Right renal cortex interstitium (tissue), 3 donors: ENCODE results near the gene POLR3E. TPM values are rescaled to one million over a fixed set of nuclear protein-coding genes. Genes with fewer than 3 reads are reported as not detected.
A peak's percentile ranks its signal among the peaks of the same experiment; 100 is the strongest.

Experiments used
- DNase-seq, 3 donors: peaks; one replicate each; pipeline ENCODE4 v3.0.0-alpha.2; 2013; ENCODE audit warnings: low read depth in 3 of 3, low spot score in 2 of 3
- polyA plus RNA-seq, 3 donors: library from polyadenylated mRNA; unstranded; fragments of 120-200 nt; gene quantifications; one replicate each; pipeline ENCODE4 v1.2.1, GENCODE V29; 2013; ENCODE audit not compliant: insufficient read length in 3 of 3

Gene POLR3E
- polyA plus RNA-seq, 3 donors: 46.0 to 50.5 (median 49.9) TPM

DNA sequence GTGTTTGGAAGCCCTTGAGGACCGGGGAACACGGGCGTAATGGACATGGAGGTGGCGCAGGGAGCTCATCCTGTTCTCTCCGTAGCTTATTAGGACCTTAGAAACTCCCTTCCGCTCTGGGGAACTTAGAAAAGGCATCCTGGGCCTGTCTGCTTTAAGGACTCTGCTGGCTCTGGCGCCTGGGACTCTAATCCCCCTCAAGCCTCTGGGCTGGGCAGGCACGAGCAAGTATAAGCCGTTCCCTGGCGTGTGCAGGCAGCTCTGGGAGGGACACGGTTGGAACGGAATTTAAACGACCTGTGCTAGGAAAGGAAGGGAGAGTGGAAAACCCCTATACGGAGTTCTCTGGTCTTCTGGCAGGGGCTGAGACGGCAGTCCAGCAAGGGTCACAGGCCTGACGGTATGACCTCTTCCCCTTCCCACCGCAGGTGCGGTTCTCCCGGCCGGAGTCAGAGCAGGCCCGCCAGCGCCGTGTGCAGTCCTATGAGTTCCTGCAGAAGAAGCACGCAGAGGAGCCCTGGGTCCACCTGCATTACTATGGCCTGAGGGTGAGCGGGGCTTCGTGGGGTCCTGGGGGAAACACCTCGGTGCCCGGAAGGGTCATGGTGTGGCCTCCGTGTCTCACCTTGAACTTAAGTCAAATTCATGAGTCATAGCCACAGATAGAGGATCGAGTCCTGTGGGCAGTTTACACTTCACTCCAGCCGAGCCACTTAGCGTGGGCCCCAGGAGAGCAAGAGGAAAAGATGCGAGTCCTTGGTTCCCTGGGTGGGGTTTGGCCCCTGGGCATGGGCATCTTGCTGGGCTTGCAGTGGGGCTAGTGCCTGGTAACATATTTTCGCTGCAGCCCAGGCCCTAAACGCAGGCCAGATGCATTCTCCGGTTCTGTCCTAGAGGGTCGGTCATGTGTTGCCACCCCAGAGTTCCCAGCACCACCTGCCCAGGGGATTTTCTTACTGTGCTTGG, 17.7 kb downstream of the POLR3E start:
- no peak for DNase-seq

GRCh38 chr16:22315979-22316378, 18.8 kb downstream of the POLR3E start:
- no peak for DNase-seq

DNA sequence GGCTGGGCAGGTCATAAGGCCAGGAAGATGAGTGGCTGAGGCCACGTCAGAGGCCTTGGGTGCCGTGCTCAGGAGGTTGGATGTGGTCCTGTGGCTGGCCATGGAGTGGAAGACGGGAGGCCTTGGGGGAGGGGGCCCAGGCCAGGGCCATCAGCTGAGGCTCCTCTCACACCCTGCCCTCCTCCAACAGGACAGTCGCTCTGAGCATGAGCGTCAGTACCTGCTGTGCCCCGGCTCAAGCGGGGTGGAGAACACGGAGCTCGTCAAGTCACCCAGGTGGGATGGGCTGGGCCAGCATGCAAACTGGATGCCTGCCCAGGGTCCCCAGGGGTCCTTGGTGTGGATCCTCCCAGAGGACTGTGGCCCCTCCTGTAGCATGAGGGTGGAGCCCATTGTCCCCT, 19.2 kb downstream of the POLR3E start:
- DNase-seq: no peak

DNA sequence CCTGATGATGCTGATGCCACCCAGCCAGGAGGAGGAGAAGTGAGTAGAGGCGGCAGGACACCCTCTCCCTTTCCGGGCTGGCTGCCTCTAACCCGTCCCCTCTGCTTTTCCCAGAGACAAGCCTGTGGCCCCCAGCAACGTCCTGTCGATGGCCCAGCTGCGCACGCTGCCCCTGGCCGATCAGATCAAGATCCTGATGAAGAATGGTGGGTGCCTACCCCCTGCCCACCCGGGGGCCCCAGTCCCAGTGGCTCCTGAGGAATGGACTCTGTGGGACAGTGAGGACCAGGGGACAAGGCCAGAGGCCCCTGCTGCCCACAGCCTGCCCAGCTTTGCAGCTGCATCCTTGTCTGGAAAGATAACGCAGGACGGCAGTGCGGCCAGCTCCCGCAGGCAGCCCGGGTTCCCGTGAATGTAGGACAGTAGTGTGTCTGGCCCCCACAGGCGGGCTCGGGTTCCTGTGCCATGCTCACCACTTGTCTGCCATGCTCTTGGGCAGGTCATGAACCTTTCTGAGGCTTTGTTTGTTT, 19.9 kb downstream of the POLR3E start:
- DNase-seq: no peak

DNA sequence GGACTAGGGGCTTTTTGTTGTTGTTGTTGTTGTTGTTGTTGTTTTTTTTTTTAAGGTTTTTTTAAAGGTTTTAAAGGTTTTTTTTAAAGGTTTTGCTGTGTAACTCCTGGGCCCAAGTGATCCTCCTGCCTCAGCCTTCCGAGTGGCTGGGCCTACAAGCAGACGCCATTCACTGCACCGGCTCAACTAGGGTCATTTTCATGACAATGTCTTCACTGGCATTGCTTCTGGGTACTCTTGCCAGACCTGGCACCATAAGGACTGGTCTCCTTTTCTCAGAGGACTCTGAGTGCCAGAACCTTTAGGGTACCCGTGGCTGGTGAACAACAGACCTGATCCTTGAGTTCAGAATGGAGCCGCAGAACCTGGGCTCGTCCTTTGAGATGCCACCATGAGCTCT, 20.4 kb downstream of the POLR3E start:
- no peak for DNase-seq

GRCh38 chr16:22318690-22319358, 21.6 kb downstream of the POLR3E start:
- DNase-seq: no peak

DNA sequence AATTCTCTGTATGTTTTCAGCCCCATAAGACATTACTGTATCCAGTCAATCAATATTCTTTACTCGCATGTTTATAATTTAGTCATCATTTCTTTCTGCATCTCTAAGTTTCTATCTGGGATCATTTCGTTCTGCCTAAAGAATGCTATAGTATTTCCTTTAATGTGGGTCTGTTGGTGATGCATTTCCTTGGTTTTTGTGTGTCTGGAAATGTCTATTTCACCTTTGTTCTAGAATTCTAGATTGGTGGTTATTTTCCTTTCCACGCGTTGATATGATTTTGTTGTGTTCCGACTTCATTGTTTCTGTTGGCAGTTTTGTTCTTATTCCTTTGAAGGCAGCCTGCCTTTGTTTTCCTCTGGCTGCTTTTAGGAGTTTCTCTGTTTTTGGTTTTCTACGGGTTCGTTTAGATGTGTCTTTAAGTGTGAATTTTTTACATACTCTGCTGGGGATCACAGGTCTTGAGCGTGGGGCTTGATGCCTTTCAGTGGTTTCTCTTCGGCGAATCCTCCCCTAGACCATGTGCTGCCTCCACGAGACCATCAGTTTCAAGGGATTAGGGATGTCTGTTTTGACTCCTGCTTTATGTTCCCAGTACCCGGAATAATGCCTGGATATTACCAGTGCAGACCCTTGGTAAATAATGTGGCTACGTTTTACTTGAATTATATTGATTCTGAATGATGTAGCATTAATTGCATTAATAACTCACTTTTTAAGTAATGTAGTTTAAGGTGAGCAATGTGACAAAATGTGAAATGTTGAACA, 23.5 kb downstream of the POLR3E start:
- no peak for DNase-seq

DNA sequence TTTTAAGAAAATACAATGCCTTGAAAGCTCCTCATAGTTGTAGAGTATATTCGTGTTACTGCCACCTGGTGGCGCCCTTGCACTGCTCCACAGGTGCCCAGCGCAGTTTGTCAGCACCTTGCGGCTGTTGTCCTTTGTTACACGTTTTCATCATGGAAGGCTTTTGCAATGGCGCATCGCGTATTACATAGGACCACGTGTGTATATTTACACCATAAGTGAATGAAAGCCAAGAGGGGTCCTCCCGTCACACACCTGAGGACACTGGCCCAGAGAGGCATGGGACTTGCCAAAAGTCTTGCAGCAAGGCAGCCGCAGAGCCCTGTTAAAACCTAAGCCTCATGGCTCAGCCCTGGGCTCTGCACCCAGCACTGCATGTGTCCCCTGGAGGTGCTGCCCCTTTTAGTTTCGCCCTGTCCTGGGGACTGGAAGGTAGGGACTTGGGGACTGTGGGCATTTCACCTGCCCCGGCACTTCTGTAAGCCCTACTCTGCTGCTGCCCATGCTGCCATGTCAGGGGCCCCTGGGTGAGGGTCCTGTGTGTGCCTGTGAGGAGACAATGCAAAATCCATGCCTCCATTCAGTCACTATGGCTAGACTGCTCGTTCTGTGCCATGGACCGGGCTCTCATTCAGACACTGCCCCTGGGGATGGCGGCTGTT, 24.3 kb downstream of the POLR3E start:
- DNase-seq: peak; percentile 8 to 50 (median 42)

DNA sequence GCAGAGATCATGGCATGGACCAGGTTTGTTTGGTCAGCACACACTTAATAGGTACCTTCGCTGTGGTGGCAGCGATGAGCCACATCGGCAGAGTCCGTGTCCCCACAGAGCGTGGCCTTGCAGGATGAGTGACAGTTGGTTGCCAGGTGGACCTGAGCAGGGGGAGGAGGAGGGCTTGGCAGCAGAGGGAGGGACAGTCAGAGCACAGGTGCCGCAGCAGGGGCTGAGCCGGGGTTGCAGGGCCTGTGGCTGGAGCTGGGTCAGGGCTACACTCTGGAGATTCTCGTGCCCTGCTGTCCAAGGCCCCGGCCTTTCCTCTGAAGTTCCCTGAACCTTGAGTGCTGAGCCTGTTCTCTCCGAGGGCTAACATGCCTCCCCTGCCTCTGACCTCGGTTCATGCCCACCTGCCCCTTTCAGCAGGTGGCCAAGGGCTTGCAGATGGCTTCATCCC, 24.8 kb downstream of the POLR3E start:
- DNase-seq: no peak

GRCh38 chr16:22322741-22323140, 25.5 kb downstream of the POLR3E start:
- no peak for DNase-seq

DNA sequence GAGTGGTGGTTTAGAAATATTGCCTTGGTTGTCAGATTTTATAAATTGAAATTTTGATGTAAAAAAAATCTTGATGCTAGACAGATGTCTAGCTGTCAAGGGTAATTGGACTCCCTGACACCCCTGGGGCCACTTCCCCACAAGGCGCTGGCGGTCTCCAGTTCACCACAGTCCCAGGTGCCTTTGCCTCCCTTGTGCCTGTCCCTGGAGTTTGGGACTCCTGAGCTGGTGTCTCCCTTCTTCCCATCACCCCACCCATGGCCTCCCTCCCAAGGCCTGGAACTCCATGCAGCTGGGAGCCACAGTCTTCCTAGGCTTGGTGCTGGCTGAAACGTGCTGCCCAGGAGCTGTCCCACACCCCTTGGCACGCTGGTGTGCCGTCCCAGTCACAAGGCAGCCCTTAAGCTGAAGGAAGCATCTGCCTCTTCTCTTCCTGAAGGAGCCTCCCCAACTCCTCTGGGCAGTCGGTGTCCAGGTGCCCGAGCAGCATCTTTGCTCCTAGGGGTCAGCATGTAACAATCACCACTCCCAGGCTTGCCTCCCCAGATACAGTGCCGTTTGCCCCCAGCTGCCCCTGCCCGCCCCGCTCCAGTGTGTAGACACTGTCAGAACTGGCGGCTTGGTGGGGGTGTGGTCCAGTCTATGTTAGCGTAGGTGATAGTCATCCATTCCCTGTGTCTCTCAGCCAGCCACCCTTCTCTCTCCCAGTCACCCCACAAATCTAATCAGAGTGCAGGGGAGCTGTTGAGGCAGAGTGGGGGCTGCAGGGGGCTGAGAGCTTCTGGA, 26.2 kb downstream of the POLR3E start:
- no peak for DNase-seq

DNA sequence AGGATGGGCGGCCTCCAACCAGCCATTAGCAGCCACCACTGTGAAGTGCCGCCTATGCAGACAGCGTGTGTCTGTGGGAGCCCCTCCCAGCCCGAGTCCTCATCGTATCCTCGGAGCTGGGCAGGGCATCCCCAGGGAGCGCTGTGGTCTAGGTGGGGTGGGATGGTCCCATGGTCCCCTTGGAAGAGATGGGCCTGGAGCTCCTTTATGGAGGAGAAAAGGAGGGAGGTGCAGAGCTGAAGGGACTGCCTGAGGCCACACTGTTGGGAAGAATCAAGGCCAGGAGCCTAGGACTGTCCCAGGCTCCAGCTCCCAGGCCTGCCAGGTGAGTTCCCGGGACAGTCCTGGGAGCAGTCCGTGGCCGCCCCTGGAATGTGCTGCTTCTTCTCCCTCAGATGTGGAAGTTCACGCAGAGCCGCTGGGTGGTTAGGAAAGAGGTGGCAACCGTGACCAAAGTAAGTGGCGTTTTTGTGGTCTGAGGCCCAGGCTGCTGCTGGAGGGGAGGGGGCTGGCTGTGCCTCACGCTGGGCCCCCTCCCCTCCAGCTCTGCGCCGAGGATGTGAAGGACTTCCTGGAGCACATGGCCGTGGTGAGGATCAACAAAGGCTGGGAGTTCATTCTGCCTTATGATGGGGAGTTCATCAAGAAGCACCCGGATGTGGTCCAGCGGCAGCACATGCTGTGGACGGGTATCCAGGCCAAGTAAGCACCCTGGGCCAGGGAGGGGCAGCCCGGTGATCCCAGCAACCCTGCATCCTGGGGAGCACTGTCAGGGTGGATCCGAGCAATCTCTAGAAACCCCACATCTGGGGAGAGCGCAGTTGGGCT, 27.0 kb downstream of the POLR3E start:
- no peak for DNase-seq

GRCh38 chr16:22324787-22325597, 27.8 kb downstream of the POLR3E start:
- DNase-seq: no peak

DNA sequence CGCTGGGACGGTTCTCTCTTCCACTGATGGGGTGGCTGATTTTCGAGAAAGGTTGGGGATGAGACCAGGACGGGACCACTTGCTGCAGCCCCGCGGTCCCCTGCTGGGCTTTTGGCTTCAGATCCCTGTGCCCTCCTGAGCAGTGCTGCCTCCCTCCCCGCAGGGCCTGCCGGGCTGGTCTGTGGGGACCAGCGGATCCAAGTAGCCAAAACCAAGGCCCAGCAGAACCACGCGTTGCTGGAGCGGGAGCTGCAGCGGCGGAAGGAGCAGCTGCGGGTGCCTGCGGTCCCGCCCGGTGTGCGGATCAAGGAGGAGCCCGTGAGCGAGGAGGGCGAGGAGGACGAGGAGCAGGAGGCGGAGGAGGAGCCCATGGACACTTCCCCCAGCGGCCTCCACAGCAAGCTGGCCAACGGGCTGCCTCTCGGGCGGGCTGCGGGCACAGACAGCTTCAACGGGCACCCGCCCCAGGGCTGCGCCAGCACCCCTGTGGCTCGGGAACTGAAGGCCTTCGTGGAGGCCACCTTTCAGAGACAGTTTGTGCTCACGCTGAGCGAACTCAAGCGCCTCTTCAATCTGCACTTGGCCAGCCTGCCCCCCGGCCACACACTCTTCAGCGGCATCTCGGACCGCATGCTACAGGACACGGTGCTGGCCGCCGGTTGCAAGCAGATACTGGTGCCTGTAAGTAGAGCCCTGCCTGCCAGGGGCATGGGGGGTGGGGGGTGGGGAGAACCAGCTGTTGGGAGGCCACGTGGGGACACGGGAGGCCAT, 28.6 kb downstream of the POLR3E start:
- DNase-seq: no peak

GRCh38 chr16:22326369-22326652, 29.1 kb downstream of the POLR3E start:
- no peak for DNase-seq

- DNase-seq: no peak
Measured at GRCh38 chr16:22326771-22327445, 29.7 kb downstream of the POLR3E start.

DNA sequence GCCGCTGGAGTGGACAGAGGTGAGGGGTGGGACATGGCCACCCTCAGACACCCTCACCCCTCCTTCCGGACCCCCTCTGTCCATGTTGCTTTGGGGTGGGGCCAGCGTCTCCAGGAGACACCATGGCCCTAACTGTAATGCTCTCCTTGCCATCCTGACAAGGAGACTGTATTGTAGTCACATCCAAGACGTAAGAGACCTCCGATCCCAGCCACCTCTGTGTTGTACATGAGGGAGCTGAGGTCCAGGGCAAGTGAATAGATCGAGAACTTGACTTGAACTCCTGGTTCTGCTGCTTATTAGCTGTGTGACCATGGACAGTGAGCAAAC, 30.2 kb downstream of the POLR3E start:
- no peak for DNase-seq
